Gastroesophageal sphincter (tissue), 3 donors: ENCODE results near the gene PDE1C.

ENCODE experiments used
- POLR2AphosphoS5 ChIP-seq: sonication (generic); formaldehyde crosslinking; IDR thresholded peaks from one replicate; pipeline ENCODE4 v1.6.1; 2017; ENCODE audit warnings: antibody characterized with exemption
- TF ChIP-seq, protein P1 (sequence below), 4 experiments: fragments of 200-600 bp in 2 of 4; fragments of 450-650 bp in 2 of 4; sonication (generic) in 1 of 4; IDR thresholded peaks; one replicate each; pipeline ENCODE4 v1.5.1; 2017 to 2019; ENCODE audit warnings: antibody characterized with exemption in 4 of 4, mild to moderate bottlenecking in 2 of 4, moderate library complexity in 2 of 4

DNA sequence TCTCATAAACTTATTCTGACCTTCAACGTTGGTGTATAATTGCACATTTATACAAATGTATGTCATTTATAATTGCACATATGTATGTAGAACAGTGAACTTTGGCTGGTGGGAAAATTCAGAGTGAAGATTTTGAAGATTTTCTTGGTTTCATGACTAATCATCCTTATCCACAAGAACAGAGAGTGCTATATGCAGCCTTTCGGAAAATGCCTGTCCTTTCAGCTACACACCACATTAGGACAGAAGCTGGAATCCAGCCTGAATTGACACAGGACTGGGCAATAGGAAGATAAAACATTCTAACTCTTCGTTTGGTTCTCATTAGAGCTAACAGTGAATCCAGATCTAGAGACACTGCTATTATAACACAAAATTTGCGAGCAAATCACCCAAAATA lies 166.2 kb downstream of the PDE1C start:
- TF ChIP-seq, protein P1, sequence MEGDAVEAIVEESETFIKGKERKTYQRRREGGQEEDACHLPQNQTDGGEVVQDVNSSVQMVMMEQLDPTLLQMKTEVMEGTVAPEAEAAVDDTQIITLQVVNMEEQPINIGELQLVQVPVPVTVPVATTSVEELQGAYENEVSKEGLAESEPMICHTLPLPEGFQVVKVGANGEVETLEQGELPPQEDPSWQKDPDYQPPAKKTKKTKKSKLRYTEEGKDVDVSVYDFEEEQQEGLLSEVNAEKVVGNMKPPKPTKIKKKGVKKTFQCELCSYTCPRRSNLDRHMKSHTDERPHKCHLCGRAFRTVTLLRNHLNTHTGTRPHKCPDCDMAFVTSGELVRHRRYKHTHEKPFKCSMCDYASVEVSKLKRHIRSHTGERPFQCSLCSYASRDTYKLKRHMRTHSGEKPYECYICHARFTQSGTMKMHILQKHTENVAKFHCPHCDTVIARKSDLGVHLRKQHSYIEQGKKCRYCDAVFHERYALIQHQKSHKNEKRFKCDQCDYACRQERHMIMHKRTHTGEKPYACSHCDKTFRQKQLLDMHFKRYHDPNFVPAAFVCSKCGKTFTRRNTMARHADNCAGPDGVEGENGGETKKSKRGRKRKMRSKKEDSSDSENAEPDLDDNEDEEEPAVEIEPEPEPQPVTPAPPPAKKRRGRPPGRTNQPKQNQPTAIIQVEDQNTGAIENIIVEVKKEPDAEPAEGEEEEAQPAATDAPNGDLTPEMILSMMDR (IDR thresholded peaks at IDR 0.05) = no peak
- TF ChIP-seq POLR2AphosphoS5 = no peak
